AG20443 (cell line): Measurements from ENCODE around the gene PCDH8.

ENCODE experiments used
- DNase-seq: peaks from one replicate; pipeline ENCODE4 v3.0.0; 2012; ENCODE audit warnings: low spot score, mixed read lengths

PCDH8 gene

GRCh38 chr13:52810526-52810925 lies 37.9 kb downstream of the PCDH8 start:
- no peak for DNase-seq

DNA sequence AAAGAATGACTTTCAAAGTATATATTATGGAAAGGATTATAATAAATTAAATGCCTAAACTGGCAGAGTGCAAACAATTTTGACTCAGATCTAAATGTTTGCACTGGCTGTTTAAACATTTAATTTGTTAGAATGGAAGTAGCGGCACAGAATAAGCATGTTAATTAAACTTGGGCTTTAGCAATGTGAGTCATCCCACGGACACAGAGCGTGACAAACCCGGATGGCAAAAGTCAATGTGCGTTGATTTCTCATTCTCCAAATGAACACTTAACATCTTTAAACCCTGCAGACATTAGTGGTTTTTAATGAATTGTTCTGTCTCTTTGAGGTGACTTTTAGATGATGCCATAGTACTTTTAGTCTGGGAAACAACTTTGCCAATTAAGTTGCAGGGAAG lies 38.4 kb downstream of the PCDH8 start:
- DNase-seq: no peak

DNA sequence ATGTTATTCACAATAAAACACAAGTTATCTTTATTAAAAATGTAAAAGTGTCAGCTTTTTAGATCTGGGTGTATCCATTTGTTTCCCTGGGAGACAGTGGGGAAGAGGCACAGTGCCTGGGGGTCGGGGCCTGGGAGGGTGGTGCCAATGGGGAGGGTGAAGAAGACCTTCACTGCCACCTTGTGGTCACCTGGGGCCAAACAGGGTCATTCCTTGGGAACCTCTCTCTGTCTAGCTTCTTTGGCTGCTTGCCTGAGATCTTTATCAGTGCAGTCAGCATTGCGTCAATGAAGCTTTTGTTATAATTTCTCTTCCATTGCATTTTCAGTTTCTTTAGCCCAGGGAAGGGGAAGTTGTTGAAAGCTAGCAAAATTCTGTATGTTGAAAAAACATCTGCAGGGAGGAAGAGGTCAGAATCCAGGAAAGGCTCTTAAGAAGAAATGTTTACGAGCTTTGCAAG lies 39.1 kb downstream of the PCDH8 start:
- peak; percentile 33 for DNase-seq

DNA sequence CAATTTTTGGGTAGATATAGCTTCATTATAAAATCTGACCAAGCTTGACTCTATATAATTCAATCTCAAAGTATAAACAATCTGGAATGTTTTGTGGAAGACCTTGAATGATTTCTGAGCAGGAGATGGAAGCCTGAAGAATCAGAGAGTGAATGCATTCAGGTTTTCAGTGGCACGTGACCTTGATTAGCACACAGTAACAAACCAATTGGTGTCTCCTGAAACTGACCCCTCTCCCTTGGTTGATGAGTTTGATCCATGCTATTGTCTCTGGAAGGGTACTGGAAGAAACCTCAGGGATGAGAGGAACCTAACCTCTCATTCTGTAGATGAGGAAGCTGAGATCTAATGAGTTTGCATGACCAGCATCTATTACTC lies 39.6 kb downstream of the PCDH8 start:
- no peak for DNase-seq

DNA sequence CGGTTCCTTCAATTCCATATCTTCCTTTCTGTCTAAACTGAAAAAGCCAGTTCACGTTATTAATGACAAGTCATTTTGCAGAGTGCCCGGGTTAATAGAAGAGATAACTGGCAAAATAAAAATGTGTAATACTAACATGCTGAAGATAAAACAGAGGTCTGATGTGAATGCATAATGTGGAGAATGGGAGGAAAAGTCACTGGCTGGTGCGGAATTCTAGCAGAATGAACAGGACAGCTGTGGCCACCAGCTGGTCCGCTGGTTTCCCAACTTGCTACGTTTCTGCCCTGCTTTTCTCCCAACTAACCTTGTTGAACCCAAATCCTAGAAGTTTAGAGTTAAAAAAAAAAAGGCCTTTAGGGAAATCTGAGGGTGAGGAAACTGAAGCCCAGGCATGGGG lies 42.4 kb downstream of the PCDH8 start:
- DNase-seq: no peak

- DNase-seq: no peak
Measured at GRCh38 chr13:52804202-52804641, 44.2 kb downstream of the PCDH8 start.

DNA sequence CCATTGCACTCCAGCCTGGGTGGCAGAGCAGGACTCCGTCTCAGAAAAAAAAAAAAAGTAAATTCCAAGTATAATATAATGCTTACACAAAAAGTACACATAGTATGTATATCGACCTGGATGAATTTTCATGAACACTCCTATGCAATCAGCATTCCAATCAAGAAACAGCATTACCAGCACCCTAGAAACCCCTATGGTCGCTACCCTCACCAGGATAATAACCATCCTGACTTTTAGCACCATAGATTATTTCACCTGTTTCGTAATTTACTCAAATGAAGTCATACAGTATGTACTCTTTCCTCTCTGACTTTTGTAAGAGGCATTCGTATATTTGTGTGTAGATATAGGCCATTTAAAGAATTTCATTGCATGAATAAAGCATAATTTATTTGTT lies 47.6 kb downstream of the PCDH8 start:
- no peak for DNase-seq

DNA sequence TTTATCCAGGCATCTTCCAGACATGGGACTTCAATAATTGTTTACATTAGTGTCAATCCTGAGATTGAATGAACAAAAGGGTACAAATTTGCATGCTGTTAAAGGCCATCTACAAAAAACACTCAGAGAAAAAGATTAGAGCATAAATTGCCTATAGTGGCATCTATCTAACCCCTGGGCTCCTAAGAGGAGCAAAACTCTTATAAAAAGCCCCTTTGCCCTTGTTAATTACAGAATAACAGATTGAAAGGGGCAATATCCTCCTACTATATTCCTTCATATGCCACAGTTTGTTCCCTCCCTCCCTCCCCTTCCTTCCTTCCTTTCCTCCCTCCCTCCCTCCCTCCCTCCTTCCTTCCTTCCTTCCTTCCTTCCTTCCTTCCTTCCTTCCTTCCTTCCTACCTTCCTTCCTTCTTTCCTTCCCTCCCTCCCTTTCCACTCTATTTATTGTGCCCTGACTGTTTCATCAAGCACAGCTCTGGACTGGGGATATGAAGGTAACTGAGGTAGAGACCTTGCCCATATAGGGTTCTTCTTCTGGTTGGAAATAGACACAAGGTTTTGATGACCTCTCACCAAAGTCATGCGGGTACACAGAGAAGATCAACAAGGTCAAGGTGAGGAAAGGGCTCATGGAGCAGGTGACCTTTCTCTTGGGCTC lies 49.5 kb downstream of the PCDH8 start:
- DNase-seq: no peak

DNA sequence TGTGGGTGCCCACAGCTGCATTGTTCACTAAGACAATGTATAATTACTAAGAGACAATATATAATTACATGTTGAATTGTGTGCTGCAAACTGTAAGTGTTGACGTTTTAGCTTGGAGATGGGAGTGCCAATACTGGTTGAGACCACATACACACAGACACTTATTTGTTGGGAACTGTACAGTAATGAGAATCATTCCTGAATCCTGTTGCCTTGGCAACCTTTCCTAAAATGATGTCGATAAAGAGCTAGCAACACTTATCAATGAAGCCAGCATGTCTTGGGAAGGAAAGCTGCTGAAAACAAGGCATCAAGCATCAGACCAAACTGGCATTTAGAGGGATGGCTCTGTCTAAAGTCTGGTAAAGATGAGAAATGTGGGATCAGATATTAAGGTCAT lies 51.3 kb downstream of the PCDH8 start:
- no peak for DNase-seq

GRCh38 chr13:52794589-52794988 lies 53.9 kb downstream of the PCDH8 start:
- no peak for DNase-seq

- DNase-seq: no peak
Measured at GRCh38 chr13:52793515-52794061, 54.9 kb downstream of the PCDH8 start.
